Stimulated activated naive CD4-positive, alpha-beta T cell treated with Interleukin-2 at 50 U/mL for 16 hours (primary cell): ENCODE results near the gene SKIL.

Source experiments
- DNase-seq: peaks from one replicate; lab custom pipeline; 2025; lab: John Stamatoyannopoulos, UW

Gene SKIL

GRCh38 chr3:170437696-170438407 lies 80.3 kb downstream of the SKIL start:
- no peak for DNase-seq

DNA sequence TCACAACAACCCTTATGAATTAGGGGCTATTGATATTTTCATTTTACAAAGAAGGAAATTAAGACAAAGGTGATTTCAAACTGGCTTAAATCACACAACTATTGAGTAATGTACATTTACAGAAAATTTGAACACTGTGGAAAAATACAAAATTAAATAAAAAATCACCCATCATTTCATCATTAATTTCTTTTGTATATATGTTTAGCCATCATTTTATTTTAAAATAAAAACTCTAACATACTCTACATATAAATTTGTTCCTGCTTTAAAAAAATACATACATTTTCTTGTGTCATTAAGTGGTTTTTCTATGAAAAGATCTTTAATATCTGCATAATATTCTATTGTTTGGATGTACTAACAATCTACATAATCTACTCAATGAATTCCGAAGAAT lies 81.3 kb downstream of the SKIL start:
- DNase-seq: no peak

DNA sequence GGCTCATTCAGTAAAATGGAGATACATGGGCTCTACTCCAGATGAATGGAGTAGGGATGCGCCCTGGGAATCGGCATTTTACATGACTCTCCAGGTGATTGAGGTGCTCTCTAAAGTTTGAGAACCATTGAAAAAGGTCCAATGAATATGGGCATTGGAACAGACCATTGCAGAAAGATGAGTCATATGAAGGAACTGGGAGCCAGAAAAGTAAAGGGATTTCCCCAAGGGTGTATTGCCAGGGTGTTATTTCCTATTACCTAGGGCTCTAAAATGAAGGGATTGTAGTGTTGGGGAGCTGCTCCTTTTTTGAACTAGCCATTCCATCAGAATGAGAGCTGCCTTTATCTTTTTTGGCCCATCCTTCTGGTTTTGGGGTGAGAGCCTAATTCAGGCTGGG lies 82.8 kb downstream of the SKIL start:
- no peak for DNase-seq

DNA sequence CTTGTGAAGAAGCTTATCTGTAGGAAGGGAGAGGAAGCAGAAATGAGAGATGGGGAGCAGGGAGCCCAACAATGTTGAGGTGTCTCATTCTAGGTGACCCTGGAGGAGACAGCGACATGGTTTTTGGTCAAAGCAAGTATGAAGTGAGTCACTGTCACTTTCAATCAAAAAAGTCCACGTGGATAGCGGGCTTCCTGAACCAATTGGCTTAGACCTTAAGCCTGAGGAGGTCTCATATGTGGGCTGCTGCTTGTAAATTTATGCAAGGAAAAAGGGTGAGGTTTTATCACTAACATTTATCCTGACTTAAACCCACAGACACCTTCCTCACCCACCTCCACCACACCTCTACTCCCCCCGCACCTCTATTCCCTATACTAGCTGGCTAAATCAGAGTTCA lies 83.9 kb downstream of the SKIL start:
- DNase-seq: no peak

- DNase-seq: no peak
These were observed 85.4 kb downstream of the SKIL start for GRCh38 chr3:170442947-170443346.

DNA sequence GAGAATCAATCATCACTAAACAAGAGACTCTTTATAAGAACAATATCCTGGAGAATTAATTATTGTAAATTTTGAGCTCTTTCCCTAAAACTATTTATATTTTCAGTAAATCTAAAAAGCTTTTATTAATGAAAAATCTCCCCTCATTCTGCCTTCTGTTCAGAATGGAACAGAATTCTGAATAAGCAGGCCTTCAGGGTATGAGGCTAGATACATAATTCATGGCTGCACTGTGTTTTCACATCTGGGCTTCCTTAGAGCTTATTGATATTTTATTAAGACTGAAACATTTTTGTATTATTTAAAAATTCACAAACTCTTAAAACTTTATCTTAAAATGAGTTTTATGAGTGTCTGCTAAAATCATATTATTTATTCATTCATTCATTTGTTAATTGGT lies 85.9 kb downstream of the SKIL start:
- DNase-seq: no peak
